Measurements from ENCODE around the gene CLRN1. TPM values are rescaled to one million over a fixed set of nuclear protein-coding genes. Genes with fewer than 3 reads are reported as not detected.

CLRN1 gene
- polyA plus RNA-seq, 1 donor from 2014 or later, result 0.27 TPM

DNA sequence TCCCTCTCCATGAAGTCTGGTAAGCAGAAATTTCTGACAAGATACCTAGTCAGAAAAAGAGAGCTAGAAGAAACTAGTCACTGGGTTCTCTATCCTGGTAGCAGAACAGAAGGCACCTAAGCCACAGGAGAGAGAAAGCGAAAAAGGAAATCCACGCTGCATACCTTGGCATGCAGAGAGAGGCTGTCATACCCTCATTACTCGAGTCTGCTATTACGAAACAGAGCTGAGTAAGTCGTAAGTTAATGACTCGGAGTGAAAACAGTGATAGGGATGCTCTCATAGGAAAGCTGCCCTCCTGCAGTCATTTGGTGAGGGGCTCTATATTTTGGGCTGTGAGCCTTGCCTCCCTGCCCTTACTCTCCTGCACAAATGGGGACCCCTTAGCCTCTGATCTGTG lies 16.2 kb downstream of the CLRN1 start:
- H3K9ac ChIP-seq (ENCODE audit: low read length), result no peak overlapping the region
- no peak overlapping the region for H3K4me3 ChIP-seq (ENCODE audit: low read length)
- H4K20me1 ChIP-seq (ENCODE audit: insufficient read depth), result no peaks in the 10 kb centered on the region
- no peak overlapping the region for H3K4me2 ChIP-seq (ENCODE audit: low read length)
- H3K36me3 ChIP-seq (ENCODE audit: insufficient read depth, low read length), result no peaks in the 10 kb centered on the region
- H2AFZ ChIP-seq (ENCODE audit: low read depth, low read length), result no peak overlapping the region
- no peaks in the 10 kb centered on the region for H3F3A ChIP-seq (ENCODE audit: insufficient read depth, low read length, poor library complexity, severe bottlenecking)
- no peak for TF ChIP-seq MXI1 (conservative IDR thresholded peaks at IDR 0.05; ENCODE audit: poor library complexity, severe bottlenecking)
- TF ChIP-seq POLR2AphosphoS5 (IDR thresholded peaks at IDR 0.05), result no peak
- no peak for TF ChIP-seq CTCF (IDR thresholded peaks at IDR 0.05; ENCODE audit: poor library complexity, severe bottlenecking)
- TF ChIP-seq RAD21 (conservative IDR thresholded peaks at IDR 0.05), result no peak
- no peak for TF ChIP-seq SMC3 (conservative IDR thresholded peaks at IDR 0.05; ENCODE audit: poor library complexity)
- TF ChIP-seq TAF1 (IDR thresholded peaks at IDR 0.05; ENCODE audit: low read depth), result no peak
- TF ChIP-seq EZH2 (IDR thresholded peaks at IDR 0.05; ENCODE audit: borderline replicate concordance, insufficient read depth, low read length, poor library complexity, severe bottlenecking), result no peak
- no peak for TF ChIP-seq EP300 (conservative IDR thresholded peaks at IDR 0.05; ENCODE audit: poor library complexity, severe bottlenecking)
- TF ChIP-seq, protein P1, sequence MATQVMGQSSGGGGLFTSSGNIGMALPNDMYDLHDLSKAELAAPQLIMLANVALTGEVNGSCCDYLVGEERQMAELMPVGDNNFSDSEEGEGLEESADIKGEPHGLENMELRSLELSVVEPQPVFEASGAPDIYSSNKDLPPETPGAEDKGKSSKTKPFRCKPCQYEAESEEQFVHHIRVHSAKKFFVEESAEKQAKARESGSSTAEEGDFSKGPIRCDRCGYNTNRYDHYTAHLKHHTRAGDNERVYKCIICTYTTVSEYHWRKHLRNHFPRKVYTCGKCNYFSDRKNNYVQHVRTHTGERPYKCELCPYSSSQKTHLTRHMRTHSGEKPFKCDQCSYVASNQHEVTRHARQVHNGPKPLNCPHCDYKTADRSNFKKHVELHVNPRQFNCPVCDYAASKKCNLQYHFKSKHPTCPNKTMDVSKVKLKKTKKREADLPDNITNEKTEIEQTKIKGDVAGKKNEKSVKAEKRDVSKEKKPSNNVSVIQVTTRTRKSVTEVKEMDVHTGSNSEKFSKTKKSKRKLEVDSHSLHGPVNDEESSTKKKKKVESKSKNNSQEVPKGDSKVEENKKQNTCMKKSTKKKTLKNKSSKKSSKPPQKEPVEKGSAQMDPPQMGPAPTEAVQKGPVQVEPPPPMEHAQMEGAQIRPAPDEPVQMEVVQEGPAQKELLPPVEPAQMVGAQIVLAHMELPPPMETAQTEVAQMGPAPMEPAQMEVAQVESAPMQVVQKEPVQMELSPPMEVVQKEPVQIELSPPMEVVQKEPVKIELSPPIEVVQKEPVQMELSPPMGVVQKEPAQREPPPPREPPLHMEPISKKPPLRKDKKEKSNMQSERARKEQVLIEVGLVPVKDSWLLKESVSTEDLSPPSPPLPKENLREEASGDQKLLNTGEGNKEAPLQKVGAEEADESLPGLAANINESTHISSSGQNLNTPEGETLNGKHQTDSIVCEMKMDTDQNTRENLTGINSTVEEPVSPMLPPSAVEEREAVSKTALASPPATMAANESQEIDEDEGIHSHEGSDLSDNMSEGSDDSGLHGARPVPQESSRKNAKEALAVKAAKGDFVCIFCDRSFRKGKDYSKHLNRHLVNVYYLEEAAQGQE (IDR thresholded peaks at IDR 0.05; ENCODE audit: borderline replicate concordance), result no peak
- no peaks in the 10 kb centered on the region for H3K9me2 ChIP-seq (ENCODE audit: insufficient read depth, low read length)
- no peaks in the 10 kb centered on the region for H3K9me3 ChIP-seq (ENCODE audit: low read length)
- H3K79me2 ChIP-seq (replicated peaks; ENCODE audit: insufficient read depth, low read length), result no peaks in the 10 kb centered on the region
- no peak overlapping the region for H3K27ac ChIP-seq (ENCODE audit: low read length)
- no peaks in the 10 kb centered on the region for H3K27me3 ChIP-seq (ENCODE audit: insufficient read depth, low read depth, low read length)

DNA sequence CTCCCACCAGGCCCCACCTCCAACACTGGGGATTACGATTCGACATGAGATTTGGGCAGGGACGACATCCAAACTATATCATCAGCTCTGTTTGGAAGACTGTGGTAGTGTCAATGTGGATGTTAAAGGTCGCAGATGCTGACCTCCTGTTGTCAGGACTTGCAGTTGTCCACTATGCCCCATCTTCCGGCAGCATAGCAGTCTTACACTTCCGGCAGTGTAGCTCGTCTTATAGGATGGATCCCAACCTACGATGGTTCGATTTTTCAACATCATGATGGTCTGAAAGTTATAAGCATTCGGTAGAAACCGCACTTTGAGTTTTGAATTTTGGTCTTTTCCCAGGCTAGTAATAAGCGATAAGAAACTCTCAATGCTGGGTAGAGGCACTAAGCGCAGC lies 20.6 kb downstream of the CLRN1 start:
- Histone ChIP-seq H3K79me2 (replicated peaks; ENCODE audit: insufficient read depth, low read length) (no peaks in the 10 kb centered on the region), H2AFZ (ENCODE audit: low read depth, low read length) (no peak overlapping the region), H3K9me3 (ENCODE audit: low read length) (no peaks in the 10 kb centered on the region), H3K27me3 (ENCODE audit: insufficient read depth, low read depth, low read length) (no peaks in the 10 kb centered on the region), H3K9ac (ENCODE audit: low read length) (no peak overlapping the region), H3K4me2 (ENCODE audit: low read length) (no peak overlapping the region), H3F3A (ENCODE audit: insufficient read depth, low read length, poor library complexity, severe bottlenecking) (no peaks in the 10 kb centered on the region), H4K20me1 (ENCODE audit: insufficient read depth) (no peaks in the 10 kb centered on the region), H3K4me3 (ENCODE audit: low read length) (no peak overlapping the region), H3K36me3 (ENCODE audit: insufficient read depth, low read length) (no peaks in the 10 kb centered on the region), H3K9me2 (ENCODE audit: insufficient read depth, low read length) (no peaks in the 10 kb centered on the region), H3K27ac (ENCODE audit: low read length) (no peak overlapping the region)
- TF ChIP-seq CTCF (IDR thresholded peaks at IDR 0.05; ENCODE audit: poor library complexity, severe bottlenecking), result no peak
- no peak for TF ChIP-seq SMC3 (conservative IDR thresholded peaks at IDR 0.05; ENCODE audit: poor library complexity)
- TF ChIP-seq EZH2 (IDR thresholded peaks at IDR 0.05; ENCODE audit: borderline replicate concordance, insufficient read depth, low read length, poor library complexity, severe bottlenecking), result no peak
- no peak for TF ChIP-seq MXI1 (conservative IDR thresholded peaks at IDR 0.05; ENCODE audit: poor library complexity, severe bottlenecking)
- no peak for TF ChIP-seq TAF1 (IDR thresholded peaks at IDR 0.05; ENCODE audit: low read depth)
- no peak for TF ChIP-seq RAD21 (conservative IDR thresholded peaks at IDR 0.05)
- TF ChIP-seq, protein P1 (IDR thresholded peaks at IDR 0.05; ENCODE audit: borderline replicate concordance), result no peak
- TF ChIP-seq POLR2AphosphoS5 (IDR thresholded peaks at IDR 0.05), result no peak
- no peak for TF ChIP-seq EP300 (conservative IDR thresholded peaks at IDR 0.05; ENCODE audit: poor library complexity, severe bottlenecking)

Data from neural cell (in vitro differentiated cells).